Astrocyte of the spinal cord (primary cell): ENCODE results near the gene C1orf210.

Source experiments
- DNase-seq: peaks from one replicate; pipeline ENCODE4 v3.0.0; 2011; ENCODE audit warnings: low read depth, low spot score
- H3K4me3 ChIP-seq: 2 replicates; pipeline ENCODE4 v1.5.1; 2011; ENCODE audit warnings: low read depth, mild to moderate bottlenecking, low read length, moderate library complexity
- CTCF ChIP-seq: IDR thresholded peaks from 2 replicates; pipeline ENCODE4 v1.5.1; 2012; ENCODE audit warnings: low read depth, mild to moderate bottlenecking, low read length, inconsistent platforms
- in situ Hi-C: cut with HindIII; loops from 2 replicates; pipeline ENCODE4 v1.10.0; 2017; ENCODE audit warnings: low sequenced_read_pairs

Gene C1orf210

GRCh38 chr1:43253173-43253572 is 32.2 kb downstream of the C1orf210 start:
- no peak overlapping the region for H3K4me3 ChIP-seq
- no peak for TF ChIP-seq CTCF
- DNase-seq: no peak
- in situ Hi-C loops: no loop called here

- TF ChIP-seq CTCF: no peak
- no peak overlapping the region for H3K4me3 ChIP-seq
- no peak for DNase-seq
- in situ Hi-C loops: no loop called here
These were observed 33.2 kb downstream of the C1orf210 start for GRCh38 chr1:43252225-43252624.

- no peak for DNase-seq
- in situ Hi-C loops: no loop called here
- no peak for TF ChIP-seq CTCF
- H3K4me3 ChIP-seq: no peak overlapping the region
These were observed 34.4 kb downstream of the C1orf210 start for GRCh38 chr1:43251024-43251423.

DNA sequence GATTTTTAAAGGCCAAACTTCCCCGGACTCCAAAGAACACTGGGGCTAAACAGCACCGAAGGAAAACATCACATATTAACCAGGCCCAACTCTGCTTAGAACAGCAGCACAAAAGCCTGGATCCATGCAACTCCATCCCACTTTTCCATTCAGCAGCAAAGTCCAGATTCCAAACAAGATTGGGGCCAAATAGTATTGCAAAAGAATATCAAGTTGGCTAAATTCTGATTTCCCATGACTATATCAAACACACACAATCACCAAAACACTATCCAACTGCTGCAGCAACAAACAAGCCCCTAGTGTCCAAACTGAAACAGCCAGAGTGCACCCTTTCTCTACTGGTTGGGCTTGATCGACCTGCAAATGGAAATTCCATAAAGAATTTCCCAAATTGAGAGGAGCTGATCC is 35.0 kb downstream of the C1orf210 start:
- TF ChIP-seq CTCF: no peak
- in situ Hi-C loops: no loop called here
- DNase-seq: no peak
- H3K4me3 ChIP-seq: no peak overlapping the region

GRCh38 chr1:43247256-43247921 is 38.0 kb downstream of the C1orf210 start:
- no peak overlapping the region for H3K4me3 ChIP-seq
- in situ Hi-C loops: no loop called here
- DNase-seq: no peak
- no peak for TF ChIP-seq CTCF

DNA sequence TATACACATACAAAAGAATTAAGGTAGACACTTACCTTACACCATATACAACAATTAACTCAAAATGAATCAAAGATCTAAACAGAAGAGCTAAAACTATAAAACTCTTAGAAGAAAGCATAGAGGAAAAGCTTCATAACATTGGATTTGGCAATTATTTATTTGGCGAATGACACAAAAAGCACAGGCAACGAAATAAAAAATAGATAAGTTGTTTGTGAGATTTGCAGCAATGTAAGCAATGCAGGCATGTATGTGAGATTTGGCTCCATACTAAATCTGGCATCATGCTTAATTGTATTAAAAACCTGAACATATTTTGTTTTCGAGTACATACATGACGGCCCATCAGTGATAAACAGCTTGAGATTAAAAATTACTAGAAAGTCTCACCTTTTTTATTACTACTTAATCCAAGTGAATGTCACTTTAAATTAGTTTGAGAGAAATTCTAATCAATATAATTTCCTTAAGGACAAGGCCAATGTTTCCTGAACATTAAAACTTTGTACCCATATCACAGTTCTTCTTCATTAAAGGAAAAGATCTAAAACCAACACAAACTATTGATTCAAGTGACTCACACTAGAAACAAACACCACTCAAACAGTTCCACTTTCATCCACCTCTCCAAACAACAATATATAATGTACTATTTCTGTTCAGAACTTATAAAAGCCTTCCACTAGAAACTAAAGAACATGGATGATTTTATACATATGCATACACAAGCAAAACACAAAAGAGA is 38.7 kb downstream of the C1orf210 start:
- no peak for TF ChIP-seq CTCF
- in situ Hi-C loops: no loop called here
- DNase-seq: no peak
- H3K4me3 ChIP-seq: no peak overlapping the region
